Kidney tubule cell (primary cell): Measurements from ENCODE around the gene METRNL.

Experiments used
- DNase-seq: peaks from one replicate; pipeline ENCODE4 v3.0.0-alpha.2; 2018; ENCODE audit warnings: low spot score

METRNL gene

GRCh38 chr17:83092931-83093330 is 13.5 kb downstream of the METRNL start:
- no peak for DNase-seq

- DNase-seq: no peak
Observed at GRCh38 chr17:83093506-83093905, 14.1 kb downstream of the METRNL start.

GRCh38 chr17:83094291-83094690 is 14.9 kb downstream of the METRNL start:
- no peak for DNase-seq

GRCh38 chr17:83095016-83095415 is 15.6 kb downstream of the METRNL start:
- DNase-seq: no peak

- no peak for DNase-seq
Observed at GRCh38 chr17:83096401-83097224, 17.2 kb downstream of the METRNL start.

GRCh38 chr17:83097831-83098230 is 18.4 kb downstream of the METRNL start:
- DNase-seq: no peak

GRCh38 chr17:83098241-83099085 is 19.1 kb downstream of the METRNL start:
- DNase-seq: no peak

GRCh38 chr17:83099086-83099555 is 19.7 kb downstream of the METRNL start:
- DNase-seq: no peak

- DNase-seq: peak; percentile 50
Observed at GRCh38 chr17:83099570-83100181, 20.3 kb downstream of the METRNL start.

- no peak for DNase-seq
Observed at GRCh38 chr17:83100220-83100852, 20.9 kb downstream of the METRNL start.

- DNase-seq: no peak
Observed at GRCh38 chr17:83100853-83101391, 21.5 kb downstream of the METRNL start.

GRCh38 chr17:83101805-83102480 is 22.5 kb downstream of the METRNL start:
- DNase-seq: no peak

GRCh38 chr17:83103200-83103942 is 24.0 kb downstream of the METRNL start:
- peak; percentile 49 for DNase-seq

GRCh38 chr17:83103943-83104311 is 24.5 kb downstream of the METRNL start:
- DNase-seq: no peak

- no peak for DNase-seq
Observed at GRCh38 chr17:83104577-83105505, 25.4 kb downstream of the METRNL start.

- no peak for DNase-seq
Observed at GRCh38 chr17:83105512-83105911, 26.1 kb downstream of the METRNL start.

GRCh38 chr17:83106056-83106588 is 26.7 kb downstream of the METRNL start:
- no peak for DNase-seq

- no peak for DNase-seq
Observed at GRCh38 chr17:83106913-83107655, 27.7 kb downstream of the METRNL start.
